ENCODE data around the gene CEP112. TPM values are rescaled to one million over a fixed set of nuclear protein-coding genes. Genes with fewer than 3 reads are reported as not detected.

Gene CEP112
- total and polyA plus RNA-seq, 10 of the 15 experiments (the other 5 are each of a cell fraction or from before 2014, with no cell fraction given), result 0.11 to 3.8 (median 0.32) TPM; not detected in 1

DNA sequence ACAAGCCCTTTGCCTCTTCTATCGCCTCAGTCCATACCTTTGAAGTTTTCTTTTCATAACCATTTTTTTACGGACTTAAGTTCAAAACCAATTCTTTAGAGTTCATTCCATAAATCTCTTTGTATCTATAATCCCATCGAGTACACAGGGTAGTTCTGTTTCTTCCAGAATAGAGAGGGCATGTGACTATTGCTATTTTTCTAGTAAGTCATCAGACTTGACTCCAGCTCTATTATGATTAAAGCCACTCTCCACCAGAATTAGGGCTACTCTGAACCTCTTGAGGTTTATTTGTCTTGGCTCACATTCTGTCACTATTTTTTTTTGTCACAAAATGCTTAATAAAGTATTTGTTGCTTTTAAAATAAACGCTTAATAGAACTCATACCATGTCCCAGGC, 438.6 kb downstream of the CEP112 start:
- Histone ChIP-seq H3K4me3 (no peak overlapping the region), H3K9me3 (replicated peaks; ENCODE audit: control insufficient read depth, insufficient read depth, low read length) (no peaks in the 10 kb centered on the region), H2AFZ (ENCODE audit: control insufficient read depth, low read depth, low read length) (no peak overlapping the region), H3K27ac (ENCODE audit: control insufficient read depth, insufficient read depth) (no peak overlapping the region), H3K4me2 (ENCODE audit: control insufficient read depth, insufficient read depth) (no peak overlapping the region), H3K27me3 (replicated peaks in 1 of 2; ENCODE audit: control insufficient read depth in 2 of 2, insufficient read depth in 2 of 2, low read length in 1 of 2) (no peaks in the 10 kb centered on the region), H3K9ac (ENCODE audit: control insufficient read depth, insufficient read depth, low read length) (no peak overlapping the region), H3K4me1 (ENCODE audit: control insufficient read depth, insufficient read depth, low read length) (no peaks in the 10 kb centered on the region), H4K20me1 (ENCODE audit: control insufficient read depth, insufficient read depth) (no peaks in the 10 kb centered on the region), H3K79me2 (ENCODE audit: control insufficient read depth, insufficient read depth, low read length) (no peaks in the 10 kb centered on the region), H3K36me3 (ENCODE audit: control insufficient read depth in 2 of 2, insufficient read depth in 2 of 2, low read length in 1 of 2) (no peaks in the 10 kb centered on the region)
- WGBS (ENCODE audit: insufficient coverage, insufficient replicate concordance, low lambda C conversion rate, missing lambda C conversion rate), result 2% methylated on average over 4 of the region's 4 CpGs
- POLR2A ChIA-PET, result no interaction called here
- CTCF ChIA-PET, result interaction anchor here (1.0 to 2.3 kb wide), 2 partner anchors 43 to 44 kb away, joined by 3 to 5 read pairs; no protein-coding TSS in a partner anchor
- ATAC-seq, result no peak
- RAD21 ChIA-PET (ENCODE audit: unreplicated experiment), result no interaction called here
- no TSS peak for BruUV-seq (replicated peaks)
- SMC1A ChIA-PET (ENCODE audit: uncharacterized antibody, unreplicated experiment), result no interaction called here
- intact Hi-C loops (cut with micrococcal nuclease; ENCODE audit: unreplicated experiment), result no loop called here
- FAIRE-seq, result no peak
- DNase-seq (ENCODE audit: low read depth, low spot score), result no peak
- TF ChIP-seq, protein P1, sequence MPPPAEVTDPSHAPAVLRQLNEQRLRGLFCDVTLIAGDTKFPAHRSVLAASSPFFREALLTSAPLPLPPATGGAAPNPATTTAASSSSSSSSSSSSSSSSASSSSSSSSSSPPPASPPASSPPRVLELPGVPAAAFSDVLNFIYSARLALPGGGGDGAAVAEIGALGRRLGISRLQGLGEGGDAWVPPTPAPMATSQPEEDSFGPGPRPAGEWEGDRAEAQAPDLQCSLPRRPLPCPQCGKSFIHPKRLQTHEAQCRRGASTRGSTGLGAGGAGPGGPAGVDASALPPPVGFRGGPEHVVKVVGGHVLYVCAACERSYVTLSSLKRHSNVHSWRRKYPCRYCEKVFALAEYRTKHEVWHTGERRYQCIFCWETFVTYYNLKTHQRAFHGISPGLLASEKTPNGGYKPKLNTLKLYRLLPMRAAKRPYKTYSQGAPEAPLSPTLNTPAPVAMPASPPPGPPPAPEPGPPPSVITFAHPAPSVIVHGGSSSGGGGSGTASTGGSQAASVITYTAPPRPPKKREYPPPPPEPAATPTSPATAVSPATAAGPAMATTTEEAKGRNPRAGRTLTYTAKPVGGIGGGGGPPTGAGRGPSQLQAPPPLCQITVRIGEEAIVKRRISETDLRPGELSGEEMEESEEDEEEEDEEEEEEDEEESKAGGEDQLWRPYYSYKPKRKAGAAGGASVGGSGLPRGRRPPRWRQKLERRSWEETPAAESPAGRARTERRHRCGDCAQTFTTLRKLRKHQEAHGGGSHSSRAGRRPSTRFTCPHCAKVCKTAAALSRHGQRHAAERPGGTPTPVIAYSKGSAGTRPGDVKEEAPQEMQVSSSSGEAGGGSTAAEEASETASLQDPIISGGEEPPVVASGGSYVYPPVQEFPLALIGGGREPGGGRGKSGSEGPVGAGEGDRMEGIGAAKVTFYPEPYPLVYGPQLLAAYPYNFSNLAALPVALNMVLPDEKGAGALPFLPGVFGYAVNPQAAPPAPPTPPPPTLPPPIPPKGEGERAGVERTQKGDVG (CRISPR knock-in tag; IDR thresholded peaks at IDR 0.05), result no peak
- TF ChIP-seq, protein P2, sequence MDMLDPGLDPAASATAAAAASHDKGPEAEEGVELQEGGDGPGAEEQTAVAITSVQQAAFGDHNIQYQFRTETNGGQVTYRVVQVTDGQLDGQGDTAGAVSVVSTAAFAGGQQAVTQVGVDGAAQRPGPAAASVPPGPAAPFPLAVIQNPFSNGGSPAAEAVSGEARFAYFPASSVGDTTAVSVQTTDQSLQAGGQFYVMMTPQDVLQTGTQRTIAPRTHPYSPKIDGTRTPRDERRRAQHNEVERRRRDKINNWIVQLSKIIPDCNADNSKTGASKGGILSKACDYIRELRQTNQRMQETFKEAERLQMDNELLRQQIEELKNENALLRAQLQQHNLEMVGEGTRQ (IDR thresholded peaks at IDR 0.05; ENCODE audit: borderline replicate concordance, low read depth, low read length), result no peak
- in situ Hi-C loops (cut with MboI), result no loop called here

Data from GM12878 (cell line).